ENCODE measurements around the gene NOL8. TPM values are rescaled to one million over a fixed set of nuclear protein-coding genes. Genes with fewer than 3 reads are reported as not detected.

Gene NOL8
- 64.3 and 67.8 TPM in 2 replicates for total RNA-seq

GRCh38 chr9:92325269-92325990 is at the start of gene NOL8, which contains the start of gene CENPP:
NOL8 (minus strand) TSS chr9:92325350; CDS start chr9:92324161, 1,189 bp downstream.
CENPP (plus strand) TSS chr9:92325953.
- intact Hi-C loops (cut with micrococcal nuclease) = loop anchor here (1.0 kb wide), 6 partner anchors 32 to 440 kb away; partner anchors contain the start of genes IARS1, IPPK and SPTLC1

GRCh38 chr9:92373167-92373566 is 48.0 kb upstream of the NOL8 start:
- intact Hi-C loops (cut with micrococcal nuclease) = no loop called here

GRCh38 chr9:92369075-92369474 is 43.9 kb upstream of the NOL8 start:
- intact Hi-C loops (cut with micrococcal nuclease) = loop anchor here (5.0 kb wide), 1 partner anchor 38 kb away; no protein-coding TSS in a partner anchor

- intact Hi-C loops (cut with micrococcal nuclease) = no loop called here
Observed at GRCh38 chr9:92360083-92360482, 34.9 kb upstream of the NOL8 start.

GRCh38 chr9:92359394-92359995 is 34.3 kb upstream of the NOL8 start:
- intact Hi-C loops (cut with micrococcal nuclease) = no loop called here

GRCh38 chr9:92353051-92353450 is 27.9 kb upstream of the NOL8 start:
- intact Hi-C loops (cut with micrococcal nuclease) = no loop called here

- intact Hi-C loops (cut with micrococcal nuclease) = no loop called here
Observed at GRCh38 chr9:92350740-92351133, 25.6 kb upstream of the NOL8 start.

GRCh38 chr9:92349771-92350739 is 24.9 kb upstream of the NOL8 start:
- intact Hi-C loops (cut with micrococcal nuclease) = no loop called here

GRCh38 chr9:92345582-92345981 is 20.4 kb upstream of the NOL8 start:
- intact Hi-C loops (cut with micrococcal nuclease) = no loop called here

GRCh38 chr9:92342825-92343488 is 17.8 kb upstream of the NOL8 start:
- intact Hi-C loops (cut with micrococcal nuclease) = loop anchor here (1.0 kb wide), 2 partner anchors 96 to 292 kb away; no protein-coding TSS in a partner anchor

GRCh38 chr9:92341578-92341977 is 16.4 kb upstream of the NOL8 start:
- intact Hi-C loops (cut with micrococcal nuclease) = no loop called here

GRCh38 chr9:92333282-92333634 is 8.1 kb upstream of the NOL8 start:
- intact Hi-C loops (cut with micrococcal nuclease) = loop anchor here (2.0 kb wide), 1 partner anchor 332 kb away; no protein-coding TSS in a partner anchor

- intact Hi-C loops (cut with micrococcal nuclease) = loop anchor here (2.0 kb wide), 1 partner anchor 332 kb away; no protein-coding TSS in a partner anchor
Observed at GRCh38 chr9:92332577-92333281, 7.6 kb upstream of the NOL8 start.

- intact Hi-C loops (cut with micrococcal nuclease) = no loop called here
Observed at GRCh38 chr9:92328225-92328624, 3.1 kb upstream of the NOL8 start.

- intact Hi-C loops (cut with micrococcal nuclease) = no loop called here
Observed at GRCh38 chr9:92327283-92327850, 2.2 kb upstream of the NOL8 start.

- intact Hi-C loops (cut with micrococcal nuclease) = loop anchor here (1.0 kb wide), 6 partner anchors 33 to 439 kb away; partner anchors contain the start of genes IARS1, IPPK and SPTLC1
Observed at GRCh38 chr9:92325991-92326500, 896 bp upstream of the NOL8 start.

- intact Hi-C loops (cut with micrococcal nuclease) = loop anchor here (1.0 kb wide), 6 partner anchors 32 to 440 kb away; partner anchors contain the start of genes IARS1, IPPK and SPTLC1
Observed at GRCh38 chr9:92324889-92325268, 271 bp downstream of the NOL8 start.

GRCh38 chr9:92324431-92324830 is 719 bp downstream of the NOL8 start:
- intact Hi-C loops (cut with micrococcal nuclease) = no loop called here

- intact Hi-C loops (cut with micrococcal nuclease) = no loop called here
Observed at GRCh38 chr9:92315456-92315855, 9.7 kb downstream of the NOL8 start.

- intact Hi-C loops (cut with micrococcal nuclease) = no loop called here
Observed at GRCh38 chr9:92313624-92314012, 11.5 kb downstream of the NOL8 start.

All from T-helper 1 cell treated with Interleukin-12 subunit alpha and Interleukin-12 subunit beta and Interleukin-4 antibody, amounts not matched to agents 30 ng/mL and 1 ng/mL, for 36 hours (primary cell).